Right renal pelvis (tissue), 4 donors: Measurements from ENCODE around the gene ZNF473. TPM values are rescaled to one million over a fixed set of nuclear protein-coding genes. Genes with fewer than 3 reads are reported as not detected.
"Not testable (repeated sequence)": the region's sequence is repeated elsewhere in the genome, so short reads cannot be mapped to it uniquely, and the experiment has no call there.

Source experiments
- DNase-seq, 4 donors: peaks; one replicate each; pipeline ENCODE4 v3.0.0-alpha.2; 2013; ENCODE audit warnings: low read depth in 4 of 4, low spot score in 3 of 4, missing footprints in 1 of 4
- polyA plus RNA-seq, 4 donors: library from polyadenylated mRNA; unstranded; fragments of 120-200 nt; gene quantifications; one replicate each; pipeline ENCODE4 v1.2.1, GENCODE V29; 2013; ENCODE audit not compliant: insufficient read length in 4 of 4

The ZNF473 gene
- polyA plus RNA-seq, 4 donors, result 13.4 to 16.1 (median 15.7) TPM

GRCh38 chr19:50046649-50047503 is 21.1 kb downstream of the ZNF473 start:
- DNase-seq, result peak in 2 of 4 donors; percentile 41 to 57

- no peak for DNase-seq
These were observed 21.9 kb downstream of the ZNF473 start for GRCh38 chr19:50047671-50048070.

- peak; percentile 61 to 78 (median 72) for DNase-seq
These were observed 24.8 kb downstream of the ZNF473 start for GRCh38 chr19:50050406-50051227.

GRCh38 chr19:50051228-50051895 is 25.6 kb downstream of the ZNF473 start:
- DNase-seq, result not testable (repeated sequence)

GRCh38 chr19:50051964-50052363 is 26.2 kb downstream of the ZNF473 start:
- no peak for DNase-seq

GRCh38 chr19:50053119-50053518 is 27.3 kb downstream of the ZNF473 start:
- no peak for DNase-seq

DNA sequence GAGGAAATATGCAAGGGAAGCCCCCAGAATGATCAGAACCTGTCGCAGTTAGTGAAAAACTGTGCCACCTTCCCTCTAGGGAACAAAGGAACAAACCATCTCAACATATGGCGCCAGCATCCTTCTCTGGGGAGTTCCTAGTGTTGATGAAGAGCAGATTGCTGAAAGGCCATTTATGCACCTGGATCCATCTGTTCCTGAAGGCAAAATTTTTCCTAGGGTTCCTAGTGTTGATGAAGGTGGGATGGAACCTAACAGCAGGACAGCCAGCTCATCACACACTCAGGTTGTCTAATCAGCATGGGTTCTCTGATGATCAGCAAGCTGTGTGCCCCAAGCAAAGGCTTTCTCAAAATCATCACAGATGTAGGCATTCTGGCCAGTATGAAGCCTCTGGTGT is 32.6 kb downstream of the ZNF473 start:
- no peak for DNase-seq

GRCh38 chr19:50059045-50059444 is 33.2 kb downstream of the ZNF473 start:
- DNase-seq, result no peak

- DNase-seq, result no peak
These were observed 34.3 kb downstream of the ZNF473 start for GRCh38 chr19:50060107-50060506.

DNA sequence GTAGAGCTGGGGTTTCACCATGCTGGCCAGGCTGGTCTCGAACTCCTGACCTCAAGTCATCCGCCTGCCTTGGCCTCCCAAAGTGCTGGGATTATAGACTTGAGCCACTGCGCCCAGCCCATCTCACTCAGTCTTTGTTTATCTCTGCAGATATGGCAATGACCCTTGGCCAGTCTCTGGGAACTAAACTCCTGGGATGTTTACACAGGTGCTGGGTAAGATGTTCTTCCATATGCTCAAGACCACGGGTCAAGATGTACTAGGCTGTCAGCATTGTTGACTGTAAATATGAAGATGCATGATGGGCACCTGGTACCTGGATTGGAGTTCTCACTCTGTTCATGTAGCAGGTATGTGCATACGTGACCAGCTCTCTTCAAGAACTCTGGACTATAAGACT is 35.8 kb downstream of the ZNF473 start:
- DNase-seq, result no peak

- no peak for DNase-seq
These were observed 40.1 kb downstream of the ZNF473 start for GRCh38 chr19:50065938-50066337.

DNA sequence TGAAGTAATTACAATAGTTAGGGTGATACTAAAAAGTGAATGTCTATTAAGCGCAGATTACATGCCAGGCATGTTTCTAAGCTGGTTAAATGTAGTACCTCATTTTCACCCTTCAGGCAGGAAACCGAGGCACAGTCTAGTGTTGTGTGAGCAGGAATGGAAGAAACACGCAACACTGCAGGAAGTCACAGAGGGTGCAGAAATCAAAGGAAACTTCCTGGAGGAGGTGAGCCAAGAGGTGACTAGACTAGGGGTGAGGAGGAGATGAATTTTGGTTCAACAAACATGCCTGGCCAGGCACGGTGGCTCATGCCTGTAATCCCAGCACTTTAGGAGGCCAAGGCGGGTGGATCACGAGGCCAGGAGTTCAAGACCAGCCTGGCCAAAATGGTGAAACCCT is 41.8 kb downstream of the ZNF473 start:
- DNase-seq, result no peak

DNA sequence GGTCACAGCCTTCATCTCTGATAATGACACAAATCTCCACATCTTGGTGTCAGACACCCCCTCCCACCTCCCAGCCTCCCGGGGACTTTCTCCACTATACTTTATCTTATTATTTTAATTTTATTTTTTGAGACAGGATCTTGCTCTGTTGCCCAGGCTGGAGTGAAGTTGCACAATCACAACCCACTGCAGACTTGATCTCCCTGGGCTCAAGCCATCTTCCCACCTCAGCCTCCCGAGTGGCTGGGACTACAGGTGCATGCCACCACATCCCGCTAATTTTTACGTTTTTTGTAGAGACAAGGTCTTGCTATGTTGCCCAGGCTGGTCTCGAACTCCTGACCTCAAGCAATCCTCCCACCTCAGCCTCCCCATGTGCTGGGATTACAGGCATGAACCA is 42.6 kb downstream of the ZNF473 start:
- DNase-seq, result not testable (repeated sequence)

DNA sequence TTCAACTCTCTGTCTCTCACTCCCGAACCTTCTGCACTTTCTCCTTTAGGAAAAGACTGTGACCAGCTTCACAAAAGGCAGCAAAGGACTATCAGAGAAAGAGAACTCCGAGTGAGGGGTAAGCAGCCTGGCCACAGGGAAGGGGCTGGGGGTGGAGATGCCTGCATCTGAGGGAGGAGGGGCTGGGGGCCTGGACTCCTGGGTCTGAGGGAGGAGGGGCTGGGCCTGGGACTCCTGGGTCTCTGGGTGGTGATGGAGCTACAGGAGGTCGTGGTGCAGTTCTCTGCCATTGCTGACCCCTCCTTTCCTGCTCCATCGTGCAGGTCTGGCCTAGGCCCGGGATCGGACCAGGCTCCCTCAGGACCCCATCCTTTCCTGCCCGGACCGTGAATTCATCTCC is 49.3 kb downstream of the ZNF473 start:
- not testable (repeated sequence) for DNase-seq

DNA sequence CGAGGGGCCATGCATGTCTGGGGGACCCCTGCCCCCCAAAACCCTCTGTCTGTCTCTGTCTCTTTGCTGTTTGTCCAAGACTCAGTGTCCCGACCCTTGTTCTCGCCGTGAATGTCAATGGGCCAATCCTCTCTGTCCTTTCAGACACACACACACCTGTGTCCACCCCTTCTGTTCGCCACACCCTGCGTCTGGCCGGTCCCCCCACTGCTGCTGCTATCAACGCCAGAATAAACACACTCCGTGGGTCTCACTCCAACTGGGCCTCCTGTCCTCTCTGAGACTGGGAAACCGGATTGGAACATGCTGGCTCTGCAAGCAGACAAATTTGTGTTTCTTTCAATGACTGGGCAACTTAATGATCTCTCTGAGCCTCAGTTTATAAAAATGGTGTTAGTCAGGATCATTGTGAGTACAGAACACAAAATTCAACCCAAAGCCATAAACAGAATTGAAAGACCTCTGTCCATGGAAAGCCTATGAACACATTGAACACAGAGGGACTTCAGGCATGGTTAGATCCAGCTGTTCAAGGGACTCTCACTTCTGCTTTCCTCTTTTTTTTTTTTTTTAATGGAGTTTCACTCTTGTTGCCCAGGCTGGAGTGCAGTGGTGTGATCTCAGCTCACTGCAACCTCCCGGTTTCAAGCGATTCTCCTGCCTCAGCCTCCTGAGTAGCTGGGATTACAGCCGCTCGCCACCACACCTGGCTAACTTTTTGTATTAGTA is 50.0 kb downstream of the ZNF473 start:
- not testable (repeated sequence) for DNase-seq

- not testable (repeated sequence) for DNase-seq
These were observed 51.0 kb downstream of the ZNF473 start for GRCh38 chr19:50076581-50077355.

- not testable (repeated sequence) for DNase-seq
These were observed 53.2 kb downstream of the ZNF473 start for GRCh38 chr19:50079014-50079413.

DNA sequence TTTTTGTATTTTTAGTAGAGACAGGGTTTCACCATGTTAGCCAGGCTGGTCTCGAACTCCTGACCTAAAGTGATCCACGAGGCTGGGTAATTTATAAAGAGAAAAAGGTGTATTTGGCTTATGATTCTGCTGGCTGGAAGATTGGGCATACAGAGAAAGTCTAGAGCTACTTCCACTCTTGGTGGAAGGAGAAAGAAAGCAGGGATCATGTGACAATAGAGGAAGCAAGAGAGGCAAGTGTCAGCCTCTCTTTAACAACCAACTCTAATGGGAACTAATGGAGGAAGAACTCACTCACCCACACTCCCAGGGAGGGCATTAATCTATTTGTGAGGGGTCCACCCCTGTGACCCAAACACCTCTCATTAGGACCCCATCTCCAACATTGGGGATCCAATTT is 58.6 kb downstream of the ZNF473 start:
- not testable (repeated sequence) for DNase-seq

GRCh38 chr19:50087153-50087552 is 61.3 kb downstream of the ZNF473 start:
- DNase-seq, result not testable (repeated sequence)

- not testable (repeated sequence) for DNase-seq
These were observed 64.9 kb downstream of the ZNF473 start for GRCh38 chr19:50090706-50091105.
